A673 (cell line): ENCODE results near the gene GLDC.

Experiments
- EZH2 ChIP-seq: fragments of 200-600 bp; sonication (generic); IDR thresholded peaks from 2 replicates; pipeline ENCODE4 v1.6.1; 2017; ENCODE audit warnings: borderline replicate concordance, low read depth, mild to moderate bottlenecking, mixed read lengths, antibody characterized with exemption, low read length; ENCODE audit not compliant: poor library complexity, severe bottlenecking
- TF ChIP-seq, protein P1 (sequence below): fragments of 300-800, 200-600 bp; sonication (generic); conservative IDR thresholded peaks from 2 replicates; pipeline ENCODE4 v1.5.1; 2017; ENCODE audit warnings: low read depth, mild to moderate bottlenecking, antibody characterized with exemption, low read length, moderate library complexity, mixed read lengths

DNA sequence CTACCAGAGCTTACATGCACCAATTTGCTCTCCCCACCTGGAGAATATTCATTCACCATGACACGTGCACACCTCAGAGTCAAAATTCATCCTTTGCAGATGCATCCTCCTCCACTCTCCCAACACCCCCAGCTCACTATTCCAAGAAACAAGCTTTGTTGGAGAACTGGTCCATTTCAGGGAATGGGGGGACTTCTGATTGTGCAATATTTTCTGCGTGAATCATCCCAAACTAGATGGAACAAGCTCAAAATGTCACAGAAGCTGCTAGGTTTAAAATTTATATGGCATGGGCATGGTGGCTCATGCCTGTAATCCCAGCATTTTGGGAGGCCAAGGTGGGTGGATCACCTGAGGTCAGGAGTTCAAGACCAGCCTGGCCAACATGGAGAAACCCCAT lies 3.6 kb downstream of the GLDC start:
- TF ChIP-seq, protein P1, sequence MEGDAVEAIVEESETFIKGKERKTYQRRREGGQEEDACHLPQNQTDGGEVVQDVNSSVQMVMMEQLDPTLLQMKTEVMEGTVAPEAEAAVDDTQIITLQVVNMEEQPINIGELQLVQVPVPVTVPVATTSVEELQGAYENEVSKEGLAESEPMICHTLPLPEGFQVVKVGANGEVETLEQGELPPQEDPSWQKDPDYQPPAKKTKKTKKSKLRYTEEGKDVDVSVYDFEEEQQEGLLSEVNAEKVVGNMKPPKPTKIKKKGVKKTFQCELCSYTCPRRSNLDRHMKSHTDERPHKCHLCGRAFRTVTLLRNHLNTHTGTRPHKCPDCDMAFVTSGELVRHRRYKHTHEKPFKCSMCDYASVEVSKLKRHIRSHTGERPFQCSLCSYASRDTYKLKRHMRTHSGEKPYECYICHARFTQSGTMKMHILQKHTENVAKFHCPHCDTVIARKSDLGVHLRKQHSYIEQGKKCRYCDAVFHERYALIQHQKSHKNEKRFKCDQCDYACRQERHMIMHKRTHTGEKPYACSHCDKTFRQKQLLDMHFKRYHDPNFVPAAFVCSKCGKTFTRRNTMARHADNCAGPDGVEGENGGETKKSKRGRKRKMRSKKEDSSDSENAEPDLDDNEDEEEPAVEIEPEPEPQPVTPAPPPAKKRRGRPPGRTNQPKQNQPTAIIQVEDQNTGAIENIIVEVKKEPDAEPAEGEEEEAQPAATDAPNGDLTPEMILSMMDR, result no peak
- no peak for TF ChIP-seq EZH2
